ENCODE data around the gene CLDN7. TPM values are rescaled to one million over a fixed set of nuclear protein-coding genes. Genes with fewer than 3 reads are reported as not detected.
A peak's percentile ranks its signal among the peaks of the same experiment; 100 is the strongest.

Gene CLDN7
- polyA plus RNA-seq, 1 donor (not counting 4 experiments of a cell fraction or from before 2014, with no cell fraction given) = 6.3 TPM

DNA sequence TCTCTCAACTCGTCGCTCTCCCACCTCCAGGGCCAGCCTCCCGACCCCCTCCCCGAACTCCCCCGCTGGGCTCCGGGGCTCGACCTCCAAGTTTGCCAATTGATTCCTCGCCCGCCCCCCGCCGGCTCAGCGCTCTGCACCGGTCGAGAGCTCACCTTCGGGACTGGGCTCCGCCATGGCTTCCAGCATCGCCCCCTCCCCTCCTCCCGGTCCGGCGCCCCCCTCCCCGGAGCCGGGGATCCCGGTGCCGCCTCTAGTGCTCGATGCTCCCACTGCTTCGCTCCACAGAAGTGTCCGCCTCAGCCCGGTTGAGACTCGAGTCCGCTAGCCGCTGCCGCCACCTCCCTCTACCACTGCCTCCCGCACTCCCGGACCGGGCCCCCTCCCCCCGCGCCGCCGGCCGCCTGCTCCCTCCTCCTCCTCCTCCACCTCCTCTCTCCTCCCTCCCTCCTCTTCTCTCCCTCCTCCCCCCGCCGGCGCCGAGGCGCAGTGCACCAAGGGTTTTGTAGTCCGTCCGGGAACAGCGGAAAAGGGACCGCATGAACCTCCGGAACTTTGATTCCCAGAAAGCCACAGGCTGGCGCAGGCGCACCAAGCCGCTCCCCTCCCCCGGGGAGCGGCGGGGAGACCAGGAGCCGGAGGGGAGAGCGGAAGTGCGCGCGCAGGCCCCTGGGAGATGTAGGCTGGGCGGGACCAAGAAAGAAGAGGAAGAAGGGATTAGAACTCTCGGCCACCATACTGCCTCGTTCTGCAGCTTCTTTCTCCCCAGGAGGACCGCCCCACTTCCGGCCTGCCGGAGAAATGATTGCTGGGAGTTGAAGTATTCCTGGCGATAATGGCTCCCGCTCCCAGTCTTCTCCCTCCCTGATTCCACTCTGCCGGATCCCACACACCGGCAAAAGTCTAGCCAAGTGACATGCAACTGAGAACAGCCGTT lies 22.9 kb downstream of the CLDN7 start, which contains the start of gene PHF23:
PHF23 (minus strand) TSS at position 367 of the 937 bp plus-strand sequence; CDS start at position 189, 178 bp downstream.
- peaks cover 20 to 35% of the 10 kb centered on the region in 2 experiments for H3K36me3 ChIP-seq (ENCODE audit: control insufficient read depth in 2 of 2, extremely low read depth in 1 of 2, insufficient read depth in 2 of 2, low read length in 2 of 2)
- FAIRE-seq (peak; percentile 92), DNase-seq (ENCODE audit: low read depth, low spot score) (peak; percentile 94)
- peak within 1 kb of the TSS; percentile 97 for H3K9ac ChIP-seq (ENCODE audit: control insufficient read depth, extremely low read depth, insufficient read depth, low read length)
- dilution Hi-C loops (cut with MboI; ENCODE audit: extremely low pct_ligation_motif_present, low sequenced_read_pairs) = no loop called here
- H3K27me3 ChIP-seq (ENCODE audit: control insufficient read depth, extremely low read depth, insufficient read depth, low read length) = no peaks in the 10 kb centered on the region
- H3K27ac ChIP-seq (ENCODE audit: control insufficient read depth, insufficient read depth, low read length) = peak within 1 kb of the TSS; percentile 84
- TF ChIP-seq, protein P1, sequence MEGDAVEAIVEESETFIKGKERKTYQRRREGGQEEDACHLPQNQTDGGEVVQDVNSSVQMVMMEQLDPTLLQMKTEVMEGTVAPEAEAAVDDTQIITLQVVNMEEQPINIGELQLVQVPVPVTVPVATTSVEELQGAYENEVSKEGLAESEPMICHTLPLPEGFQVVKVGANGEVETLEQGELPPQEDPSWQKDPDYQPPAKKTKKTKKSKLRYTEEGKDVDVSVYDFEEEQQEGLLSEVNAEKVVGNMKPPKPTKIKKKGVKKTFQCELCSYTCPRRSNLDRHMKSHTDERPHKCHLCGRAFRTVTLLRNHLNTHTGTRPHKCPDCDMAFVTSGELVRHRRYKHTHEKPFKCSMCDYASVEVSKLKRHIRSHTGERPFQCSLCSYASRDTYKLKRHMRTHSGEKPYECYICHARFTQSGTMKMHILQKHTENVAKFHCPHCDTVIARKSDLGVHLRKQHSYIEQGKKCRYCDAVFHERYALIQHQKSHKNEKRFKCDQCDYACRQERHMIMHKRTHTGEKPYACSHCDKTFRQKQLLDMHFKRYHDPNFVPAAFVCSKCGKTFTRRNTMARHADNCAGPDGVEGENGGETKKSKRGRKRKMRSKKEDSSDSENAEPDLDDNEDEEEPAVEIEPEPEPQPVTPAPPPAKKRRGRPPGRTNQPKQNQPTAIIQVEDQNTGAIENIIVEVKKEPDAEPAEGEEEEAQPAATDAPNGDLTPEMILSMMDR (optimal IDR thresholded peaks at IDR 0.05 in 1 of 3, IDR thresholded peaks at IDR 0.05 in 1 of 3, conservative IDR thresholded peaks at IDR 0.05 in 1 of 3; ENCODE audit: extremely low read depth in 1 of 3, insufficient read depth in 2 of 3, low read length in 3 of 3) = no peak
- TF ChIP-seq EZH2 (IDR thresholded peaks at IDR 0.05; ENCODE audit: low read length) = no peak
- peaks cover 40% of the 10 kb centered on the region for H3K79me2 ChIP-seq (ENCODE audit: control insufficient read depth, insufficient read depth, low read length)
- H4K20me1 ChIP-seq (ENCODE audit: control insufficient read depth, extremely low read depth, insufficient read depth, low read length) = no peaks in the 10 kb centered on the region
- H3K4me1 ChIP-seq (ENCODE audit: control insufficient read depth, extremely low read depth, insufficient read depth, low read length) = peaks cover 41% of the 10 kb centered on the region
- no peaks in the 10 kb centered on the region for H3K9me3 ChIP-seq (ENCODE audit: control insufficient read depth, low read depth, low read length)
- peak within 1 kb of the TSS; percentile 86 for H3K4me2 ChIP-seq (ENCODE audit: control insufficient read depth, extremely low read depth, insufficient read depth, low read depth, low read length)
- no peak within 1 kb of the TSS for H2AFZ ChIP-seq (ENCODE audit: control insufficient read depth, low read length)
- no peaks in the 10 kb centered on the region for H3K9me1 ChIP-seq (ENCODE audit: control insufficient read depth, extremely low read depth, insufficient read depth, low read length)
- H3K4me3 ChIP-seq (ENCODE audit: control insufficient read depth in 2 of 3, extremely low read depth in 1 of 3, insufficient read depth in 2 of 3, low read depth in 1 of 3, low read length in 3 of 3) = peak within 1 kb of the TSS; percentile 87 to 95 (median 90)

DNA sequence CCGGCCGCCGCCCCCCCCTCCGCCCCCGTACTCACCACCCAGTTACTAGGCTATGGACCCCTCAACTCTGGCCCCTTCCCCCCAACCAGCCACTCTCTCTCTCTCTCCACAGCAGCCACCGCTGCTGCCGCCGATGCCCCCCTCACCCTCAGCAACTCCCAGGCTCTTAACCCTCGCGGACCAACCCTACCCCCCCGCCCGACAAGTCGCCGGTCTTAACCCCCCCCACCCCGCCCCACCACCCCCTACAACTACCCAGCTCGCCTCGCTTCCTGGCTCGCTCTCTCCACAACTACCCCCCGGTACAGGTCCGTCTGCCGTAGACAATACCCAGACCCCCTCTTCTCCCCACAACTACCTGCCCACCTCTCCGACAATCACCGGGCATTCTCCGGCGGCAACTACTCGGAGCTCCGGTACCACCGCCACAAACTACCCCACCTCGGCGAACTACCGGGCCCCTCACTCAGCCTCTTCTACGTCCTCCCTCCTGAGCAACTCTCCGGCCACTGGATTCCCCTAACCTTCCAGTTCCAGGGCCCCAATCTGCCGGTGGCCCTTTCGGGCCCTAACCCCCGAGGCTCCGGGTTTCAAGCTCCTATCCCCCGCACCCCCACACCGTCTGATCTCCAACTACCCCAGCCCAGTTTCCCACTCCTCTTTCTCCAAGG lies 23.7 kb downstream of the CLDN7 start:
- H3K4me1 ChIP-seq (ENCODE audit: control insufficient read depth, extremely low read depth, insufficient read depth, low read length) = peaks cover 41% of the 10 kb centered on the region

More for the DNA sequence above, 23.7 kb downstream of the CLDN7 start:
- TF ChIP-seq, protein P1 (optimal IDR thresholded peaks at IDR 0.05 in 1 of 3, IDR thresholded peaks at IDR 0.05 in 1 of 3, conservative IDR thresholded peaks at IDR 0.05 in 1 of 3; ENCODE audit: extremely low read depth in 1 of 3, insufficient read depth in 2 of 3, low read length in 3 of 3) = no peak
- TF ChIP-seq EZH2 (IDR thresholded peaks at IDR 0.05; ENCODE audit: low read length) = no peak
- dilution Hi-C loops (cut with MboI; ENCODE audit: extremely low pct_ligation_motif_present, low sequenced_read_pairs) = no loop called here
- H3K27ac ChIP-seq (ENCODE audit: control insufficient read depth, insufficient read depth, low read length) = peak overlapping the region; percentile 84
- DNase-seq (ENCODE audit: low read depth, low spot score) (no peak), FAIRE-seq (no peak)
- no peaks in the 10 kb centered on the region for H3K27me3 ChIP-seq (ENCODE audit: control insufficient read depth, extremely low read depth, insufficient read depth, low read length)
- H3K9me3 ChIP-seq (ENCODE audit: control insufficient read depth, low read depth, low read length) = no peaks in the 10 kb centered on the region
- peak overlapping the region; percentile 87 to 95 (median 90) for H3K4me3 ChIP-seq (ENCODE audit: control insufficient read depth in 2 of 3, extremely low read depth in 1 of 3, insufficient read depth in 2 of 3, low read depth in 1 of 3, low read length in 3 of 3)
- H3K36me3 ChIP-seq (ENCODE audit: control insufficient read depth in 2 of 2, extremely low read depth in 1 of 2, insufficient read depth in 2 of 2, low read length in 2 of 2) = peaks cover 17 to 31% of the 10 kb centered on the region in 2 experiments
- H4K20me1 ChIP-seq (ENCODE audit: control insufficient read depth, extremely low read depth, insufficient read depth, low read length) = no peaks in the 10 kb centered on the region
- peaks cover 44% of the 10 kb centered on the region for H3K79me2 ChIP-seq (ENCODE audit: control insufficient read depth, insufficient read depth, low read length)
- H3K9ac ChIP-seq (ENCODE audit: control insufficient read depth, extremely low read depth, insufficient read depth, low read length) = peak overlapping the region; percentile 97
- no peaks in the 10 kb centered on the region for H3K9me1 ChIP-seq (ENCODE audit: control insufficient read depth, extremely low read depth, insufficient read depth, low read length)
- H2AFZ ChIP-seq (ENCODE audit: control insufficient read depth, low read length) = no peak overlapping the region
- peak overlapping the region; percentile 12 for H3K4me2 ChIP-seq (ENCODE audit: control insufficient read depth, extremely low read depth, insufficient read depth, low read depth, low read length)
